Natural killer cell (primary cell): Measurements from ENCODE around the gene DHRS13. TPM values are rescaled to one million over a fixed set of nuclear protein-coding genes. Genes with fewer than 3 reads are reported as not detected.

Experiments used
- ATAC-seq, 3 donors: fragments of 150-1000 bp in 2 of 3; fragments of 200-7000 bp in 1 of 3; cut with Tn5 transposase; 1 replicate in 1 of 3; 2 replicates in 2 of 3; pipeline ENCODE4 v1.10.0; 2021; ENCODE audit warnings: mild to moderate bottlenecking in 2 of 3, moderate library complexity in 2 of 3
- DNase-seq, 2 donors: peaks; one replicate each; pipeline versions ENCODE4 v3.0.0 to v3.0.0-alpha.2; 2013 to 2021; ENCODE audit warnings: mixed read lengths in 1 of 2
- H3K27ac ChIP-seq: one replicate; pipeline ENCODE4 v1.5.1; 2013; ENCODE audit warnings: mild to moderate bottlenecking, low read length
- H3K27me3 ChIP-seq: one replicate; pipeline ENCODE4 v1.6.1; 2013; ENCODE audit warnings: low read length; ENCODE audit not compliant: control insufficient read depth, insufficient read depth
- H3K36me3 ChIP-seq: one replicate; pipeline ENCODE4 v1.6.1; 2013; ENCODE audit warnings: low read length; ENCODE audit not compliant: control insufficient read depth, insufficient read depth
- H3K4me1 ChIP-seq: one replicate; pipeline ENCODE4 v1.6.1; 2013; ENCODE audit warnings: low read length; ENCODE audit not compliant: control insufficient read depth, insufficient read depth
- H3K4me3 ChIP-seq: one replicate; pipeline ENCODE4 v1.5.1; 2013; ENCODE audit warnings: low read length
- H3K9me3 ChIP-seq: one replicate; pipeline ENCODE4 v1.6.1; 2013; ENCODE audit warnings: low read length; ENCODE audit not compliant: control insufficient read depth, insufficient read depth
- H3K27ac Mint-ChIP-seq, 2 donors: one replicate each; pipeline ENCODE4 v1.8.0; 2022; ENCODE audit warnings: mild to moderate bottlenecking in 2 of 2, mixed read lengths in 2 of 2, moderate library complexity in 1 of 2
- H3K27me3 Mint-ChIP-seq, 2 donors: one replicate each; pipeline ENCODE4 v1.8.0; 2022; ENCODE audit warnings: low read depth in 2 of 2, mixed read lengths in 2 of 2
- H3K36me3 Mint-ChIP-seq: one replicate; pipeline ENCODE4 v1.8.0; 2022; ENCODE audit warnings: mixed read lengths
- H3K4me1 Mint-ChIP-seq, 2 donors: one replicate each; pipeline ENCODE4 v1.8.0; 2022; ENCODE audit warnings: mixed read lengths in 2 of 2
- H3K4me3 Mint-ChIP-seq: one replicate; pipeline ENCODE4 v1.8.0; 2022; ENCODE audit warnings: mild to moderate bottlenecking, moderate library complexity, mixed read lengths
- H3K9me3 Mint-ChIP-seq, 2 donors: one replicate each; pipeline ENCODE4 v1.8.0; 2022; ENCODE audit warnings: mixed read lengths in 2 of 2
- CTCF ChIP-seq: fragments of 200-600 bp; IDR thresholded peaks from one replicate; pipeline ENCODE4 v1.8.0; 2022; ENCODE audit warnings: antibody characterized with exemption
- WGBS: methylation state at CpG from one replicate; pipeline ENCODE4 v1.1.7; 2013; ENCODE audit warnings: missing lambda C conversion rate; ENCODE audit not compliant: insufficient coverage; 5-methylcytosine and 5-hydroxymethylcytosine counted together
- intact Hi-C: fragments of 100-400 bp; cut with micrococcal nuclease; formaldehyde crosslinking; loops from one replicate; pipeline ENCODE4 v1.14.2; 2022
- total RNA-seq, 4 donors: library from RNA; stranded (reverse); fragments of 120-200 nt in 1 of 4; gene quantifications; one replicate each; pipeline versions ENCODE4 v1.2.3 to v1.2.4, GENCODE V29; 2013 to 2022

The DHRS13 gene
- total RNA-seq, 3 donors from 2014 or later (not counting 1 experiment from before 2014, with no cell fraction given), result 22.5 to 27.3 (median 23.2) TPM

GRCh38 chr17:28900986-28901726 lies 1.7 kb downstream of the DHRS13 start:
- DNase-seq (no peak), ATAC-seq (no peak)
- Mint-ChIP-seq H3K27me3 (no peaks in the 10 kb centered on the region), H3K27ac (peak overlapping the region; percentile 69 to 84), H3K4me1 (peaks cover 32 to 63% of the 10 kb centered on the region in 2 donors), H3K9me3 (no peaks in the 10 kb centered on the region), H3K36me3 (no peaks in the 10 kb centered on the region), H3K4me3 (peak overlapping the region; percentile 83)
- Histone ChIP-seq H3K9me3 (no peaks in the 10 kb centered on the region), H3K4me3 (no peak overlapping the region), H3K27ac (no peak overlapping the region), H3K36me3 (peaks cover 4% of the 10 kb centered on the region), H3K4me1 (peaks cover 43% of the 10 kb centered on the region), H3K27me3 (no peaks in the 10 kb centered on the region)
- 88% methylated on average over 24 of the region's 24 CpGs for WGBS
- intact Hi-C loops, result loop anchor here (5.0 kb wide), 2 partner anchors 139 to 254 kb away; partner anchors contain the start of gene BLTP2
- TF ChIP-seq CTCF, result no peak

GRCh38 chr17:28899212-28899815 lies 3.6 kb downstream of the DHRS13 start:
- no peaks in the 10 kb centered on the region for H3K27me3 Mint-ChIP-seq
- no peak for TF ChIP-seq CTCF
- Histone ChIP-seq H3K27ac (no peak overlapping the region), H3K9me3 (no peaks in the 10 kb centered on the region), H3K27me3 (no peaks in the 10 kb centered on the region), H3K36me3 (no peaks in the 10 kb centered on the region), H3K4me1 (peaks cover 58% of the 10 kb centered on the region), H3K4me3 (no peak overlapping the region)
- peaks cover 41 to 69% of the 10 kb centered on the region in 2 donors for H3K4me1 Mint-ChIP-seq
- no peaks in the 10 kb centered on the region for H3K36me3 Mint-ChIP-seq
- H3K9me3 Mint-ChIP-seq, result no peaks in the 10 kb centered on the region
- no peak for ATAC-seq
- peak overlapping the region; percentile 71 for H3K4me3 Mint-ChIP-seq
- intact Hi-C loops, result loop anchor here (5.0 to 10.0 kb wide), 2 partner anchors 55 to 172 kb away; partner anchors contain the start of genes FAM222B, NEK8 and TLCD1
- no peak for DNase-seq
- H3K27ac Mint-ChIP-seq, result peak overlapping the region; percentile 49 to 93
- WGBS, result 99% methylated on average over 5 of the region's 5 CpGs

- no peaks in the 10 kb centered on the region for H3K36me3 ChIP-seq
- no peaks in the 10 kb centered on the region for H3K27me3 ChIP-seq
- H3K36me3 Mint-ChIP-seq, result no peaks in the 10 kb centered on the region
- H3K4me1 ChIP-seq, result peaks cover 66% of the 10 kb centered on the region
- 89% methylated on average over 12 of the region's 12 CpGs for WGBS
- H3K27me3 Mint-ChIP-seq, result no peaks in the 10 kb centered on the region
- H3K9me3 Mint-ChIP-seq, result no peaks in the 10 kb centered on the region
- TF ChIP-seq CTCF, result no peak
- no peak overlapping the region for H3K4me3 ChIP-seq
- H3K27ac Mint-ChIP-seq, result peak overlapping the region; percentile 93 to 97
- no peaks in the 10 kb centered on the region for H3K9me3 ChIP-seq
- no peak for DNase-seq
- intact Hi-C loops, result loop anchor here (5.0 to 10.0 kb wide), 2 partner anchors 54 to 171 kb away; partner anchors contain the start of genes FAM222B, NEK8 and TLCD1
- no peak for ATAC-seq
- peak overlapping the region; percentile 90 for H3K4me3 Mint-ChIP-seq
- peaks cover 45 to 68% of the 10 kb centered on the region in 2 donors for H3K4me1 Mint-ChIP-seq
- H3K27ac ChIP-seq, result peak overlapping the region; percentile 89
These were observed 4.3 kb downstream of the DHRS13 start for GRCh38 chr17:28898527-28898955.
